ENCODE measurements around the gene ARMC12.

Gene ARMC12

DNA sequence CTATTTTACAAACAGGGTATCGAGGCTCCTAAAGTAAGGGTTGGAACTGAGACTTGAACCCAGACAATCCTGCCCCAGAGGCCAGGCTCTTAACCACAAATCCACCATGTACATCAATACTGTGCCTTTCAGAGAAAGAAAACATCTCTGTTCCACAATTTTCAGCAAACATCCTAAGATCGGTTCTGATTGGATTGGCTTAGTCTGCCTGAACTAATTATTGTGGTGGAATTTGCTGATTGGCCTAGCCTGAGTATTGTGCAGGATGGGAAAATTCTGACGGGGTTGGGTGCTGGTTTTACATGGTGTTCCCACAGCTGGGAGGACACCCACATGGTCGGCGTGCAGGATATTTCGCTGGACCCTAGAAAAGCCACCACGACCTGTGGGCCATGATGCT lies 43.9 kb downstream of the ARMC12 start, which contains the start of gene CLPSL1 (continued):
- TF ChIP-seq, protein P1, sequence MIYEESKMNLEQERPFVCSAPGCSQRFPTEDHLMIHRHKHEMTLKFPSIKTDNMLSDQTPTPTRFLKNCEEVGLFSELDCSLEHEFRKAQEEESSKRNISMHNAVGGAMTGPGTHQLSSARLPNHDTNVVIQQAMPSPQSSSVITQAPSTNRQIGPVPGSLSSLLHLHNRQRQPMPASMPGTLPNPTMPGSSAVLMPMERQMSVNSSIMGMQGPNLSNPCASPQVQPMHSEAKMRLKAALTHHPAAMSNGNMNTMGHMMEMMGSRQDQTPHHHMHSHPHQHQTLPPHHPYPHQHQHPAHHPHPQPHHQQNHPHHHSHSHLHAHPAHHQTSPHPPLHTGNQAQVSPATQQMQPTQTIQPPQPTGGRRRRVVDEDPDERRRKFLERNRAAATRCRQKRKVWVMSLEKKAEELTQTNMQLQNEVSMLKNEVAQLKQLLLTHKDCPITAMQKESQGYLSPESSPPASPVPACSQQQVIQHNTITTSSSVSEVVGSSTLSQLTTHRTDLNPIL (CRISPR knock-in tag; IDR thresholded peaks at IDR 0.05; ENCODE audit: low read depth) = no peak
- TF ChIP-seq ZNF565 (CRISPR knock-in tag; conservative IDR thresholded peaks at IDR 0.05; ENCODE audit: low read depth) = no peak
- no peak for TF ChIP-seq ARNTL (CRISPR knock-in tag; IDR thresholded peaks at IDR 0.05; ENCODE audit: borderline replicate concordance, low read depth)
- no peak for TF ChIP-seq ZFP3 (CRISPR knock-in tag; IDR thresholded peaks at IDR 0.05)
- TF ChIP-seq, protein P2, sequence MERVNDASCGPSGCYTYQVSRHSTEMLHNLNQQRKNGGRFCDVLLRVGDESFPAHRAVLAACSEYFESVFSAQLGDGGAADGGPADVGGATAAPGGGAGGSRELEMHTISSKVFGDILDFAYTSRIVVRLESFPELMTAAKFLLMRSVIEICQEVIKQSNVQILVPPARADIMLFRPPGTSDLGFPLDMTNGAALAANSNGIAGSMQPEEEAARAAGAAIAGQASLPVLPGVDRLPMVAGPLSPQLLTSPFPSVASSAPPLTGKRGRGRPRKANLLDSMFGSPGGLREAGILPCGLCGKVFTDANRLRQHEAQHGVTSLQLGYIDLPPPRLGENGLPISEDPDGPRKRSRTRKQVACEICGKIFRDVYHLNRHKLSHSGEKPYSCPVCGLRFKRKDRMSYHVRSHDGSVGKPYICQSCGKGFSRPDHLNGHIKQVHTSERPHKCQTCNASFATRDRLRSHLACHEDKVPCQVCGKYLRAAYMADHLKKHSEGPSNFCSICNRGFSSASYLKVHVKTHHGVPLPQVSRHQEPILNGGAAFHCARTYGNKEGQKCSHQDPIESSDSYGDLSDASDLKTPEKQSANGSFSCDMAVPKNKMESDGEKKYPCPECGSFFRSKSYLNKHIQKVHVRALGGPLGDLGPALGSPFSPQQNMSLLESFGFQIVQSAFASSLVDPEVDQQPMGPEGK (CRISPR knock-in tag; IDR thresholded peaks at IDR 0.05; ENCODE audit: borderline replicate concordance) = no peak
- no peak for TF ChIP-seq ZFP30 (CRISPR knock-in tag; IDR thresholded peaks at IDR 0.05)

DNA sequence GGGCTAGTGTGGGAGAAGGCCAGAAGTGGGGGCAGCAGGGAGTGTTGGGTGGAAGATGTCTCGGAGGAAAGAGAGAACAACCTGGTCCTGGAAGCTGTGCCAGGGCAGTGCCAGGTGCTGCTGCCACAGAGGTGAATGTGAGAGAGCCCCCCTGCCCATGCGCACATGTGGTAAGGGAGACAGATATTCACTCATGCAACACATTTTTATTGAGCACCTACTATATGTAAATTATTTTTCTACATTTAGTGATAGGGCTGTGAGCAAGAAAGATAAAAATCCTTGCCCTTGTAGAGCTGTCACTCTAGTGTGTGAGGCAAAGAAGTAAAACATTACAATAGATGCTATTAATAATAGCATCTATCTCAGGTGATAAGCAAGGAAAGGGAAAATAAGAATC lies 44.5 kb downstream of the ARMC12 start:
- no peak for ATAC-seq
- TF ChIP-seq PPARA (CRISPR knock-in tag; IDR thresholded peaks at IDR 0.05; ENCODE audit: borderline replicate concordance) = no peak
- no peak for TF ChIP-seq BACH2 (CRISPR knock-in tag; IDR thresholded peaks at IDR 0.05; ENCODE audit: borderline replicate concordance)
- TF ChIP-seq, protein P3, sequence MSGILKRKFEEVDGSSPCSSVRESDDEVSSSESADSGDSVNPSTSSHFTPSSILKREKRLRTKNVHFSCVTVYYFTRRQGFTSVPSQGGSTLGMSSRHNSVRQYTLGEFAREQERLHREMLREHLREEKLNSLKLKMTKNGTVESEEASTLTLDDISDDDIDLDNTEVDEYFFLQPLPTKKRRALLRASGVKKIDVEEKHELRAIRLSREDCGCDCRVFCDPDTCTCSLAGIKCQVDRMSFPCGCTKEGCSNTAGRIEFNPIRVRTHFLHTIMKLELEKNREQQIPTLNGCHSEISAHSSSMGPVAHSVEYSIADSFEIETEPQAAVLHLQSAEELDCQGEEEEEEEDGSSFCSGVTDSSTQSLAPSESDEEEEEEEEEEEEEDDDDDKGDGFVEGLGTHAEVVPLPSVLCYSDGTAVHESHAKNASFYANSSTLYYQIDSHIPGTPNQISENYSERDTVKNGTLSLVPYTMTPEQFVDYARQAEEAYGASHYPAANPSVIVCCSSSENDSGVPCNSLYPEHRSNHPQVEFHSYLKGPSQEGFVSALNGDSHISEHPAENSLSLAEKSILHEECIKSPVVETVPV (CRISPR knock-in tag; IDR thresholded peaks at IDR 0.05) = no peak
- TF ChIP-seq ESRRG (CRISPR knock-in tag; IDR thresholded peaks at IDR 0.05) = no peak
- TF ChIP-seq GLIS3 (CRISPR knock-in tag; IDR thresholded peaks at IDR 0.05) = no peak
- TF ChIP-seq TOX (CRISPR knock-in tag; IDR thresholded peaks at IDR 0.05; ENCODE audit: borderline replicate concordance) = no peak
- no peak for TF ChIP-seq ZFP3 (CRISPR knock-in tag; IDR thresholded peaks at IDR 0.05)
- no peak for TF ChIP-seq RARB (CRISPR knock-in tag; IDR thresholded peaks at IDR 0.05)
- TF ChIP-seq, protein P4, sequence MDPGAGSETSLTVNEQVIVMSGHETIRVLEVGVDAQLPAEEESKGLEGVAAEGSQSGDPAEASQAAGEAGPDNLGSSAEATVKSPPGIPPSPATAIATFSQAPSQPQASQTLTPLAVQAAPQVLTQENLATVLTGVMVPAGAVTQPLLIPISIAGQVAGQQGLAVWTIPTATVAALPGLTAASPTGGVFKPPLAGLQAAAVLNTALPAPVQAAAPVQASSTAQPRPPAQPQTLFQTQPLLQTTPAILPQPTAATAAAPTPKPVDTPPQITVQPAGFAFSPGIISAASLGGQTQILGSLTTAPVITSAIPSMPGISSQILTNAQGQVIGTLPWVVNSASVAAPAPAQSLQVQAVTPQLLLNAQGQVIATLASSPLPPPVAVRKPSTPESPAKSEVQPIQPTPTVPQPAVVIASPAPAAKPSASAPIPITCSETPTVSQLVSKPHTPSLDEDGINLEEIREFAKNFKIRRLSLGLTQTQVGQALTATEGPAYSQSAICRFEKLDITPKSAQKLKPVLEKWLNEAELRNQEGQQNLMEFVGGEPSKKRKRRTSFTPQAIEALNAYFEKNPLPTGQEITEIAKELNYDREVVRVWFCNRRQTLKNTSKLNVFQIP (CRISPR knock-in tag; IDR thresholded peaks at IDR 0.05; ENCODE audit: borderline replicate concordance, low read depth) = no peak
- TF ChIP-seq ISL1 (CRISPR knock-in tag; IDR thresholded peaks at IDR 0.05) = no peak
- TF ChIP-seq TCF4 (CRISPR knock-in tag; IDR thresholded peaks at IDR 0.05; ENCODE audit: borderline replicate concordance) = no peak
- no peak for TF ChIP-seq ZNF70 (CRISPR knock-in tag; IDR thresholded peaks at IDR 0.05)
- TF ChIP-seq ZC3H10 (CRISPR knock-in tag; IDR thresholded peaks at IDR 0.05) = no peak
- TF ChIP-seq, protein P2 (CRISPR knock-in tag; IDR thresholded peaks at IDR 0.05; ENCODE audit: borderline replicate concordance) = no peak
- no peak for TF ChIP-seq ZNF565 (CRISPR knock-in tag; conservative IDR thresholded peaks at IDR 0.05; ENCODE audit: low read depth)
- TF ChIP-seq, protein P5, sequence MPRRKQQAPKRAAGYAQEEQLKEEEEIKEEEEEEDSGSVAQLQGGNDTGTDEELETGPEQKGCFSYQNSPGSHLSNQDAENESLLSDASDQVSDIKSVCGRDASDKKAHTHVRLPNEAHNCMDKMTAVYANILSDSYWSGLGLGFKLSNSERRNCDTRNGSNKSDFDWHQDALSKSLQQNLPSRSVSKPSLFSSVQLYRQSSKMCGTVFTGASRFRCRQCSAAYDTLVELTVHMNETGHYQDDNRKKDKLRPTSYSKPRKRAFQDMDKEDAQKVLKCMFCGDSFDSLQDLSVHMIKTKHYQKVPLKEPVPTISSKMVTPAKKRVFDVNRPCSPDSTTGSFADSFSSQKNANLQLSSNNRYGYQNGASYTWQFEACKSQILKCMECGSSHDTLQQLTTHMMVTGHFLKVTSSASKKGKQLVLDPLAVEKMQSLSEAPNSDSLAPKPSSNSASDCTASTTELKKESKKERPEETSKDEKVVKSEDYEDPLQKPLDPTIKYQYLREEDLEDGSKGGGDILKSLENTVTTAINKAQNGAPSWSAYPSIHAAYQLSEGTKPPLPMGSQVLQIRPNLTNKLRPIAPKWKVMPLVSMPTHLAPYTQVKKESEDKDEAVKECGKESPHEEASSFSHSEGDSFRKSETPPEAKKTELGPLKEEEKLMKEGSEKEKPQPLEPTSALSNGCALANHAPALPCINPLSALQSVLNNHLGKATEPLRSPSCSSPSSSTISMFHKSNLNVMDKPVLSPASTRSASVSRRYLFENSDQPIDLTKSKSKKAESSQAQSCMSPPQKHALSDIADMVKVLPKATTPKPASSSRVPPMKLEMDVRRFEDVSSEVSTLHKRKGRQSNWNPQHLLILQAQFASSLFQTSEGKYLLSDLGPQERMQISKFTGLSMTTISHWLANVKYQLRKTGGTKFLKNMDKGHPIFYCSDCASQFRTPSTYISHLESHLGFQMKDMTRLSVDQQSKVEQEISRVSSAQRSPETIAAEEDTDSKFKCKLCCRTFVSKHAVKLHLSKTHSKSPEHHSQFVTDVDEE (CRISPR knock-in tag; IDR thresholded peaks at IDR 0.05) = no peak

DNA sequence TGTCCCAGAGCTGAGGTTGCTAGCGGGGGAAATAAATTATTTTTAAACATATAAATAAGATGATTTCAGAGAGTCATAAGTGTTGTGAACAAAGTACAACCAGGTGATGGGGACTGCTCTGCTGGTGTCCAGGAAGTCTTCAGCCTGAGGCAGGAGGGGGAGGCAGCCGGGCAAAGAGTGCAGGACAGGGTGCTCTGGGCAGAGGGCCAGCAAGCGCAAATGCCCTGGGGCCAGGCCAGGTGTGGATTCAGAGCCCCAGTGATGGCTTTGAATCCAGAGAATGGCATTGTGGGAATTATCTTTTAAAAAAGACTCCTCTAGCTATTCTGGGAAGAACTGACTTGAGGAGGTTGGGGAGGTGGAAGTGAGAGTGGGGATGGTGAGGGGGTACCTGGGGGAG lies 45.6 kb downstream of the ARMC12 start:
- ATAC-seq = no peak
- TF ChIP-seq ZC3H10 (CRISPR knock-in tag; IDR thresholded peaks at IDR 0.05) = no peak
- no peak for TF ChIP-seq OSR1 (CRISPR knock-in tag; IDR thresholded peaks at IDR 0.05)
- TF ChIP-seq BACH2 (CRISPR knock-in tag; IDR thresholded peaks at IDR 0.05; ENCODE audit: borderline replicate concordance) = no peak
- TF ChIP-seq, protein P5 (CRISPR knock-in tag; IDR thresholded peaks at IDR 0.05) = no peak
